Body of pancreas (tissue), 4 donors: ENCODE results near the gene TRIM3. TPM values are rescaled to one million over a fixed set of nuclear protein-coding genes. Genes with fewer than 3 reads are reported as not detected.

ENCODE experiments used
- ATAC-seq: fragments of 150-250 bp; one replicate; pipeline ENCODE4 v1.9.1; 2016
- DNase-seq, 4 donors: peaks; one replicate each; pipeline ENCODE4 v3.0.0-alpha.2; 2019
- H3K27ac ChIP-seq, 4 donors: fragments of 200-600 bp; sonication (generic); 1 replicate in 3 of 4; 2 replicates in 1 of 4; pipeline versions ENCODE4 v1.5.1 to v1.6.1; 2016 to 2019; ENCODE audit warnings: mild to moderate bottlenecking in 1 of 4, mixed read lengths in 1 of 4, moderate library complexity in 1 of 4
- H3K27me3 ChIP-seq, 2 donors: fragments of 200-600 bp; sonication (generic); one replicate each; pipeline ENCODE4 v1.6.0; 2016; ENCODE audit warnings: mild to moderate bottlenecking in 1 of 2
- H3K36me3 ChIP-seq, 2 donors: fragments of 200-600 bp; sonication (generic); replicated peaks in 1 of 2; 2 replicates each; pipeline ENCODE4 v1.5.1; 2016; ENCODE audit warnings: low read depth in 2 of 2; ENCODE audit not compliant: insufficient read depth in 1 of 2
- H3K4me1 ChIP-seq: fragments of 200-600 bp; sonication (generic); one replicate; pipeline ENCODE4 v1.6.0; 2016
- H3K4me3 ChIP-seq, 2 donors: fragments of 200-600 bp; sonication (generic); 1 replicate in 1 of 2; 2 replicates in 1 of 2; pipeline ENCODE4 v1.5.1; 2016 to 2019
- H3K9me3 ChIP-seq, 3 donors: fragments of 200-600 bp; sonication (generic); 1 replicate in 2 of 3; 2 replicates in 1 of 3; pipeline ENCODE4 v1.5.1; 2016
- POLR2A ChIP-seq, 3 donors: fragments of 450-650 bp; IDR thresholded peaks; one replicate each; pipeline ENCODE4 v1.6.1; 2016; ENCODE audit warnings: antibody characterized with exemption in 3 of 3, mild to moderate bottlenecking in 2 of 3
- WGBS, 2 donors: methylation state at CpG; one replicate each; pipeline ENCODE4 v1.1.5; 2017; 5-methylcytosine and 5-hydroxymethylcytosine counted together
- intact Hi-C: fragments of 100-400 bp; cut with DNase I; formaldehyde crosslinking; loops from one replicate; pipeline ENCODE4 v1.15.1; 2023
- total RNA-seq, 2 donors: library from RNA; depleted of rRNA; stranded (reverse); fragments of >200 nt; gene quantifications; one replicate each; pipeline ENCODE4 v1.1.0, GENCODE V29; 2016
- TF ChIP-seq, protein P1 (sequence below), 7 experiments: fragments of 450-650 bp in 4 of 7; fragments of 200-600 bp in 3 of 7; sonication (generic) in 3 of 7; IDR thresholded peaks; one replicate each; pipeline ENCODE4 v1.5.1; 2016 to 2019; ENCODE audit warnings: antibody characterized with exemption in 7 of 7

TRIM3 gene
- total RNA-seq, 2 donors from 2014 or later, result 22.1 to 24.9 TPM

- Histone ChIP-seq H3K27me3 (no peaks in the 10 kb centered on the region), H3K4me1 (peaks cover 68% of the 10 kb centered on the region), H3K9me3 (no peaks in the 10 kb centered on the region), H3K4me3 (no peak overlapping the region), H3K36me3 (peaks cover 0 to 10% of the 10 kb centered on the region in 2 donors), H3K27ac (peak overlapping the region; percentile 58 to 97 (median 96))
- peak in 2 of 3 donors; percentile 33 to 39 for TF ChIP-seq POLR2A (IDR thresholded peaks at IDR 0.05)
- TF ChIP-seq, protein P1, sequence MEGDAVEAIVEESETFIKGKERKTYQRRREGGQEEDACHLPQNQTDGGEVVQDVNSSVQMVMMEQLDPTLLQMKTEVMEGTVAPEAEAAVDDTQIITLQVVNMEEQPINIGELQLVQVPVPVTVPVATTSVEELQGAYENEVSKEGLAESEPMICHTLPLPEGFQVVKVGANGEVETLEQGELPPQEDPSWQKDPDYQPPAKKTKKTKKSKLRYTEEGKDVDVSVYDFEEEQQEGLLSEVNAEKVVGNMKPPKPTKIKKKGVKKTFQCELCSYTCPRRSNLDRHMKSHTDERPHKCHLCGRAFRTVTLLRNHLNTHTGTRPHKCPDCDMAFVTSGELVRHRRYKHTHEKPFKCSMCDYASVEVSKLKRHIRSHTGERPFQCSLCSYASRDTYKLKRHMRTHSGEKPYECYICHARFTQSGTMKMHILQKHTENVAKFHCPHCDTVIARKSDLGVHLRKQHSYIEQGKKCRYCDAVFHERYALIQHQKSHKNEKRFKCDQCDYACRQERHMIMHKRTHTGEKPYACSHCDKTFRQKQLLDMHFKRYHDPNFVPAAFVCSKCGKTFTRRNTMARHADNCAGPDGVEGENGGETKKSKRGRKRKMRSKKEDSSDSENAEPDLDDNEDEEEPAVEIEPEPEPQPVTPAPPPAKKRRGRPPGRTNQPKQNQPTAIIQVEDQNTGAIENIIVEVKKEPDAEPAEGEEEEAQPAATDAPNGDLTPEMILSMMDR (IDR thresholded peaks at IDR 0.05), result peak in 4 of 7 experiments; percentile 29 to 40 (median 36)
- DNase-seq (peak; percentile 72 to 88 (median 80)), ATAC-seq (peak; percentile 68)
- intact Hi-C loops, result no loop called here
- 19% methylated on average over 5 of the region's 5 CpGs for WGBS, 2 donors
Measured at GRCh38 chr11:6475936-6476335, 2.2 kb upstream of the TRIM3 start.

GRCh38 chr11:6474806-6475500 is 1.2 kb upstream of the TRIM3 start:
- DNase-seq, result no peak
- no peaks in the 10 kb centered on the region for H3K27me3 ChIP-seq
- 66 to 70% methylated on average over 3 of the region's 3 CpGs for WGBS, 2 donors
- intact Hi-C loops, result no loop called here
- H3K36me3 ChIP-seq, result peaks cover 0 to 10% of the 10 kb centered on the region in 2 donors
- peak overlapping the region; percentile 90 to 97 (median 96) for H3K27ac ChIP-seq
- TF ChIP-seq, protein P1 (IDR thresholded peaks at IDR 0.05), result no peak
- no peak for ATAC-seq
- peaks cover 61% of the 10 kb centered on the region for H3K4me1 ChIP-seq
- no peak overlapping the region for H3K4me3 ChIP-seq
- no peaks in the 10 kb centered on the region for H3K9me3 ChIP-seq

GRCh38 chr11:6474413-6474792 is 662 bp upstream of the TRIM3 start:
- 30 to 41% methylated on average over 7 of the region's 7 CpGs for WGBS, 2 donors

GRCh38 chr11:6472934-6473333 is 807 bp downstream of the TRIM3 start:
- no peak for ATAC-seq
- intact Hi-C loops, result no loop called here

More at GRCh38 chr11:6474413-6474792, 662 bp upstream of the TRIM3 start:
- TF ChIP-seq POLR2A (IDR thresholded peaks at IDR 0.05), result no peak
- TF ChIP-seq, protein P1 (IDR thresholded peaks at IDR 0.05), result no peak
- no peak for ATAC-seq
- H3K36me3 ChIP-seq, result peaks cover 0 to 10% of the 10 kb centered on the region in 2 donors
- peak overlapping the region in 1 of 2 donors; percentile 25 for H3K4me3 ChIP-seq
- no peaks in the 10 kb centered on the region for H3K27me3 ChIP-seq
- H3K9me3 ChIP-seq, result no peaks in the 10 kb centered on the region
- H3K4me1 ChIP-seq, result peaks cover 58% of the 10 kb centered on the region
- intact Hi-C loops, result no loop called here
- peak overlapping the region; percentile 90 to 97 (median 96) for H3K27ac ChIP-seq
- no peak for DNase-seq

More at GRCh38 chr11:6472934-6473333, 807 bp downstream of the TRIM3 start:
- H3K27me3 ChIP-seq, result no peaks in the 10 kb centered on the region
- H3K4me1 ChIP-seq, result peaks cover 52% of the 10 kb centered on the region
- peak in 1 of 4 donors; percentile 16 for DNase-seq
- peaks cover 0 to 5% of the 10 kb centered on the region in 2 donors for H3K36me3 ChIP-seq
- H3K4me3 ChIP-seq, result no peak overlapping the region
- TF ChIP-seq POLR2A (IDR thresholded peaks at IDR 0.05), result no peak
- TF ChIP-seq, protein P1 (IDR thresholded peaks at IDR 0.05), result no peak
- H3K27ac ChIP-seq, result peak overlapping the region in 1 of 4 donors; percentile 96
- no peaks in the 10 kb centered on the region for H3K9me3 ChIP-seq
- WGBS, 2 donors, result 50% methylated on average over 1 of the region's 1 CpG
